Panc1 (cell line): ENCODE measurements around the gene NTM.

Source experiments
- CTCF ChIP-seq: fragments of 450-650 bp; IDR thresholded peaks from 2 replicates; pipeline ENCODE4 v1.5.1; 2017; ENCODE audit warnings: mild to moderate bottlenecking
- POLR2AphosphoS5 ChIP-seq: IDR thresholded peaks from 2 replicates; pipeline ENCODE4 v1.6.1; 2012; ENCODE audit warnings: mild to moderate bottlenecking, low read depth, low read length, moderate library complexity
- REST ChIP-seq, 2 experiments: IDR thresholded peaks; 2 replicates each; pipeline ENCODE4 v1.6.1; 2011 to 2012; ENCODE audit warnings: low read depth in 2 of 2, control low read depth in 1 of 2, low read length in 1 of 2, mild to moderate bottlenecking in 1 of 2, moderate library complexity in 1 of 2; ENCODE audit not compliant: insufficient read depth in 1 of 2
- SIN3A ChIP-seq: IDR thresholded peaks from 2 replicates; pipeline ENCODE4 v1.6.1; 2012; ENCODE audit warnings: low read depth, mild to moderate bottlenecking, low read length, moderate library complexity, borderline replicate concordance; ENCODE audit not compliant: insufficient read depth
- TCF7L2 ChIP-seq: IDR thresholded peaks from 2 replicates; pipeline ENCODE4 v1.6.1; 2011; ENCODE audit warnings: mild to moderate bottlenecking, low read depth, low read length, inconsistent platforms

- TF ChIP-seq CTCF (no peak), POLR2AphosphoS5 (no peak), SIN3A (no peak), REST (IDR thresholded peaks at IDR 0.05; ENCODE audit: insufficient read depth in 1 of 2, low read depth in 2 of 2, low read length in 1 of 2) (no peak), TCF7L2 (no peak)
These were observed 2.0 kb downstream of the NTM start for GRCh38 chr11:131372234-131372962.
